Tibial nerve (tissue), 4 donors: ENCODE measurements around the gene GPR152. TPM values are rescaled to one million over a fixed set of nuclear protein-coding genes. Genes with fewer than 3 reads are reported as not detected.
A peak's percentile ranks its signal among the peaks of the same experiment; 100 is the strongest.

Source experiments
- DNase-seq, 2 donors: peaks; one replicate each; pipeline ENCODE4 v3.0.0-alpha.2; 2019; ENCODE audit warnings: low spot score in 2 of 2
- H3K27ac ChIP-seq, 4 donors: fragments of 200-600 bp; sonication (generic) in 3 of 4; one replicate each; pipeline ENCODE4 v1.5.1; 2017 to 2019; ENCODE audit warnings: mild to moderate bottlenecking in 1 of 4
- H3K27me3 ChIP-seq, 2 donors: fragments of 200-600 bp; sonication (generic) in 1 of 2; one replicate each; pipeline versions ENCODE4 v1.5.1 to v1.6.0; 2017 to 2019
- H3K36me3 ChIP-seq, 3 donors: fragments of 200-600 bp; sonication (generic); one replicate each; pipeline ENCODE4 v1.5.1; 2018 to 2019
- H3K4me1 ChIP-seq, 4 donors: fragments of 200-600 bp; sonication (generic) in 3 of 4; one replicate each; pipeline ENCODE4 v1.5.1; 2017 to 2019
- H3K4me3 ChIP-seq, 4 donors: fragments of 200-600 bp; sonication (generic) in 3 of 4; one replicate each; pipeline ENCODE4 v1.5.1; 2017 to 2019; ENCODE audit warnings: mild to moderate bottlenecking in 1 of 4, moderate library complexity in 1 of 4
- H3K9me3 ChIP-seq, 4 donors: fragments of 200-600 bp; sonication (generic) in 3 of 4; one replicate each; pipeline ENCODE4 v1.5.1; 2017 to 2019
- CTCF ChIP-seq, 5 experiments: fragments of 200-600 bp in 3 of 5; fragments of 450-650 bp in 2 of 5; sonication (generic) in 3 of 5; IDR thresholded peaks; one replicate each; pipeline ENCODE4 v1.5.1; 2016 to 2019; ENCODE audit warnings: antibody characterized with exemption in 5 of 5, mild to moderate bottlenecking in 3 of 5, moderate library complexity in 2 of 5
- EP300 ChIP-seq, 2 donors: sonication (generic); formaldehyde crosslinking; IDR thresholded peaks; one replicate each; pipeline ENCODE4 v1.6.1; 2017; ENCODE audit warnings: antibody characterized with exemption in 2 of 2, mild to moderate bottlenecking in 1 of 2
- POLR2A ChIP-seq, 2 donors: fragments of 450-650 bp; IDR thresholded peaks; one replicate each; pipeline ENCODE4 v1.6.1; 2017; ENCODE audit warnings: antibody characterized with exemption in 2 of 2, mild to moderate bottlenecking in 2 of 2, moderate library complexity in 2 of 2
- WGBS, 2 donors: methylation state at CpG; one replicate each; pipeline ENCODE4 v1.1.5; 2018; 5-methylcytosine and 5-hydroxymethylcytosine counted together
- total RNA-seq, 4 donors: library from RNA; depleted of rRNA; stranded (reverse); fragments of >200 nt; gene quantifications; one replicate each; pipeline ENCODE4 v1.1.0, GENCODE V29; 2016

GPR152 gene
- total RNA-seq: not detected

DNA sequence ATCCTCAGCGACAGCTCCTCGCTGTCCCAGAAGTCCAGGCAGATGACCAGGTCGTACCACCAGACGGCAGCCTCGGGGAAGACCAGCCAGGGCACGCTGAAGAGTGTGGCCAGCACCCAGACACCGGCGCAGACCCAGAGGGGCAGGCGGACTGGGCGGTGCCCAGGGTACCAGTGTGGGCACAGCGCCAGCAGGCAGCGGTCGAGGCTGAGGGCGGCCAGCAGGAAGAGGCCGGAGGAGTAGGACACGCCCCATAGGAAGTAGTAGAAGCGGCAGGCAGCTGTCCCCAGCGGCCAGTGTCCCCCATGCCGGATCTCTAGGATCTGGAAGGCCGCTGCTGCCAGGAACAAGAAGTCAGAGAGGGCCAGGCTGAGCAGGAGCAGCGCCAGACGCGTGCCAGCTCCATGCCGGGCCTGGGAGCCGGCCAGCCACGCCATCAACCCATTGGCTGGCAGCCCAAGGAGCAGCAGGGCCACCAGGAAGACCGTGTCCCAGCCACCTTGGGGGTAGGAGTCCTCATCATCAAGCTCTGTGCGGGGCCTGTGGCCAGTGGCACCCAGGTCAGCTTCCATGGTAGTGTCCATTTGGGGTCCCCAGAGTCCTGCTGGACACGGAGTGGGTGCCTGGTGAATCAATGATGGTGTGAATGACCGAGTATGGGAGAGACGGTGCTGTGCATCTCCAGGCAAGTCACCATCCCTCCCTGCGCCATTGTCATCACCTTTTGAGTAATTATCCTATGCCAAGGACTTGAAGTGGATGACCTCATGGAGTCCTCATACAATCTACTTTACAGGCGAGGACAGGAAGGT, at the start of gene GPR152:
Gene GPR152 (minus strand): TSS at position 589 of the 812 bp plus-strand sequence. CDS start 5 bp downstream, at position 584.
- no peaks in the 10 kb centered on the region for H3K27me3 ChIP-seq
- no peaks in the 10 kb centered on the region for H3K36me3 ChIP-seq
- DNase-seq: no peak
- no peaks in the 10 kb centered on the region for H3K4me1 ChIP-seq
- peak within 1 kb of the TSS in 1 of 4 donors; percentile 8 for H3K4me3 ChIP-seq
- TF ChIP-seq POLR2A (IDR thresholded peaks at IDR 0.05) (no peak), EP300 (IDR thresholded peaks at IDR 0.05) (no peak), CTCF (IDR thresholded peaks at IDR 0.05) (no peak)
- no peaks in the 10 kb centered on the region for H3K9me3 ChIP-seq
- 79 to 81% methylated on average over 20 to 33 of the region's 33 CpGs for WGBS, 2 donors
- H3K27ac ChIP-seq: peak within 1 kb of the TSS in 1 of 4 donors; percentile 27

DNA sequence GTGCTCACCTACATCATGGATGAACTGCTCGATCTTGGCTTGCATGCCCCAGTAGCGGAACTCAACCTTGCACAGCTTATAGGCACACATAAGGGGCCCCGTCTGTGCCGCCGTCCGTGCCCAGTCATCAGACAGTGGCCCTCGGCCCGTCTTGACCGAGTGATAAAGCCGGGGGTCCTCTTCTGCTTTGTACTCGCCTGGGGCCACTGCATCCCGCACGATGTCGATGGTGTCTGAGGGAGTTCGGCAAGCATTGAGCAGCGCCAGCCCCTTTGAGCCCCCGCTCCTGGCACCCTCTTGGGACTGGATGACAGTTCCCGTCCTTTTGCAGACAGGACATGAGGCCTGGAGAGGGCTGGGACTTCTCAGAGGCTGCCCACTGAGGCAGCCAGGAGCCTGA, 49.3 kb upstream of the GPR152 start:
- no peaks in the 10 kb centered on the region for H3K27me3 ChIP-seq
- H3K4me1 ChIP-seq: peaks cover 0 to 40% (median 23%) of the 10 kb centered on the region in 4 donors
- no peak overlapping the region for H3K27ac ChIP-seq
- H3K9me3 ChIP-seq: no peaks in the 10 kb centered on the region
- no peak overlapping the region for H3K4me3 ChIP-seq
- TF ChIP-seq POLR2A (IDR thresholded peaks at IDR 0.05) (no peak), CTCF (IDR thresholded peaks at IDR 0.05) (no peak), EP300 (IDR thresholded peaks at IDR 0.05) (no peak)
- no peak for DNase-seq
- WGBS, 2 donors: 97 to 99% methylated on average over 9 to 18 of the region's 18 CpGs
- peaks cover 0 to 55% (median 16%) of the 10 kb centered on the region in 3 donors for H3K36me3 ChIP-seq

DNA sequence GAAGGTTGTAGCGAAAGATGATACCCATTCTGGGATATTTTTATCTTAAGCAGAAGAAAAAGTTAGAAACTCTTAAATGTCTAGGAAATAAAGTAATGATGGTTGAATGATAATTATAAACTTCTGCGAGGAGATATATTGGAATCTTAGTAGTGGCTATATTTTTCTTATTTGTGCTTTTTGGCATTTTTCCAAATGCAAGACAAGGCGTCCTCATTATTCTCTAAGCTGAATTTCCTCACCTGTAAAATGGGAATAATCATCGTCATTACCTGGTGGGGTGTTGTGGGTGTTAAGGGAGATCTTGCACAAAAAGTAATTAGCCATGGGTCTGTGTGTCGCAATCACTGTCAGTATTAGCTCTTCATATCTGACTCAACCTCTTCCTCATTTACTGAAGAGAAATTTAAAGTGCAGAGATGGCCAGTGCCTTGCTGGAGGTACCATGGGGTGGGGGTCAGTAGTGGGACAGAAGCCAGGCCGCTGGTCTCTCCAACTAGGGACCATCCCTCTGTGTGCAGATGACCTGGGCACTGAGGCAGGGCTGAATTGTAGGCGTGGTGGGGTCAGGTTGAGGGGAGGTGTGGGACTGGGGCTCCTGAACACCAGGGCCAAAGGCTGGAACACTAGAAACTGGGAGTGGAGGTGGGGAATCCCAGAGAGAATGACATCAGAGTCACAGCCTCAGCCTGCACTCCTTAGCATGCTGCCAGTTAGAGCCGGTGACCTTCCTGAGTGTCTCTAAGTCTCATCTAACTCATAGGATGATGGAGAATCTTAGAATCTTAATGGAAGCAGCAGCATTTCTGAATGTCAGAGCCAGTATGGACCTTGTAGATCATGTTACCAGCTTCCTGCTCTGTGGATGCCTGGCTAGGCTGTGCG, 48.5 kb upstream of the GPR152 start:
- Histone ChIP-seq H3K4me1 (peaks cover 0 to 32% (median 15%) of the 10 kb centered on the region in 4 donors), H3K36me3 (peaks cover 0 to 61% (median 16%) of the 10 kb centered on the region in 3 donors), H3K27ac (no peak overlapping the region), H3K27me3 (no peaks in the 10 kb centered on the region), H3K4me3 (no peak overlapping the region), H3K9me3 (no peaks in the 10 kb centered on the region)
- no peak for DNase-seq
- WGBS, 2 donors: 92% methylated on average over 9 of the region's 9 CpGs
- TF ChIP-seq POLR2A (IDR thresholded peaks at IDR 0.05) (no peak), EP300 (IDR thresholded peaks at IDR 0.05) (no peak), CTCF (IDR thresholded peaks at IDR 0.05) (no peak)

DNA sequence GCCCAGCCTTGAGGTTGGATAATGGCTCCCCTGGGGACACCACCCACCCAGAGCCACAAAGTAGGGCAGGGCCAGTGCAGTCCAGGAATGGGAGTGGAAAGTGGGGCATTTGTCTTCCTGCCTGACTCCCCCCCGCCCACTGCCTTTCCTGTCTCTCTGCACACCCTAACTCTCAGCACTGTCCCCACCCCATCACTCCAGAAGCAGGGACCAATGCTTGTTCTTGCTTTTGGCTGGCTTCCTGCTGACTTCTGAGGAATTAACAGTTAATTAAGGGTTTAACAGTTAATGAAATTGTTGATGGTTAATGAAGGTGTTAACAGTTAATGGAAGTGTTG, 47.9 kb upstream of the GPR152 start:
- H3K4me1 ChIP-seq: peaks cover 0 to 26% (median 9%) of the 10 kb centered on the region in 4 donors
- no peaks in the 10 kb centered on the region for H3K27me3 ChIP-seq
- no peaks in the 10 kb centered on the region for H3K9me3 ChIP-seq
- WGBS, 2 donors: 88 to 96% methylated on average over 1 of the region's 1 CpG
- no peak overlapping the region for H3K4me3 ChIP-seq
- no peak for DNase-seq
- TF ChIP-seq EP300 (IDR thresholded peaks at IDR 0.05) (no peak), POLR2A (IDR thresholded peaks at IDR 0.05) (no peak), CTCF (IDR thresholded peaks at IDR 0.05) (no peak)
- H3K27ac ChIP-seq: no peak overlapping the region
- peaks cover 0 to 67% (median 16%) of the 10 kb centered on the region in 3 donors for H3K36me3 ChIP-seq
